GM12875 (cell line): ENCODE results near the gene DCLK3.

Source experiments
- H3K4me3 ChIP-seq: one replicate; pipeline ENCODE4 v1.5.1; 2011; ENCODE audit warnings: low read depth, low read length, control low read depth
- TF ChIP-seq, protein P1 (sequence below): IDR thresholded peaks from 2 replicates; pipeline ENCODE4 v1.5.1; 2011; ENCODE audit warnings: low read depth, mild to moderate bottlenecking, control low read depth, inconsistent platforms, low read length, moderate library complexity, borderline replicate concordance; ENCODE audit not compliant: insufficient read depth

Gene DCLK3

DNA sequence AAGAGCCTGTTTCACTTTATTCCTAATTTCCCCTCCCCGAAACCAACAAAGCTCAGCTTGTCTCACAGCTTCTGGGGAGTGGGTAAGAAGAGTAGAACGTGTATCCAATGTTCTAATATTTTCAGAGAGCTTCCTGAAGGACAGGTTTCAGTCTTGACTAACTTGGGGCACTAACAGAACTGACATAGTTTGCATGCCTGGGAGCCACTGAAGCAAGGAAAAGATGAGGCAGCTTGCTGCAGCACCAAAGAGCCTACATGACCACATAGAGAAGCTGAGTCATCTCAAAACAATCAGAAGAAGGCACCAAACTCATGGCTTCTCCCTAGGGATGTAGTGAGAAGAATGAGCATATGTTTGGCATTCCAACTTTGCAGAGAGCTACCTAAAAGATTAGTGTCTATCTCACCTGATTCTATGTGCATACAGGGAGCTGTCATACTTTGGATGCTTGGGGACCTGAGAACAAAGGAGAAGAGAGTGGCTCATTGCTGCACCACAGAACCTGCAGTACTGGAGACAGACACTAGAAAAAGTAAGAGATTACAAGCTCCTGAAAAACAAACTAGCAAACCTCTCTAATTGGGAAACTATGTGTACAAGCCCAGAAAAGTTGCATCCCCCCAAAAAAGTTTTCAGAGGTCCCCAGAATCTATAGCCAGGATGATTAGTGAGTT lies 86.9 kb downstream of the DCLK3 start:
- TF ChIP-seq, protein P1, sequence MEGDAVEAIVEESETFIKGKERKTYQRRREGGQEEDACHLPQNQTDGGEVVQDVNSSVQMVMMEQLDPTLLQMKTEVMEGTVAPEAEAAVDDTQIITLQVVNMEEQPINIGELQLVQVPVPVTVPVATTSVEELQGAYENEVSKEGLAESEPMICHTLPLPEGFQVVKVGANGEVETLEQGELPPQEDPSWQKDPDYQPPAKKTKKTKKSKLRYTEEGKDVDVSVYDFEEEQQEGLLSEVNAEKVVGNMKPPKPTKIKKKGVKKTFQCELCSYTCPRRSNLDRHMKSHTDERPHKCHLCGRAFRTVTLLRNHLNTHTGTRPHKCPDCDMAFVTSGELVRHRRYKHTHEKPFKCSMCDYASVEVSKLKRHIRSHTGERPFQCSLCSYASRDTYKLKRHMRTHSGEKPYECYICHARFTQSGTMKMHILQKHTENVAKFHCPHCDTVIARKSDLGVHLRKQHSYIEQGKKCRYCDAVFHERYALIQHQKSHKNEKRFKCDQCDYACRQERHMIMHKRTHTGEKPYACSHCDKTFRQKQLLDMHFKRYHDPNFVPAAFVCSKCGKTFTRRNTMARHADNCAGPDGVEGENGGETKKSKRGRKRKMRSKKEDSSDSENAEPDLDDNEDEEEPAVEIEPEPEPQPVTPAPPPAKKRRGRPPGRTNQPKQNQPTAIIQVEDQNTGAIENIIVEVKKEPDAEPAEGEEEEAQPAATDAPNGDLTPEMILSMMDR, result no peak
- no peak overlapping the region for H3K4me3 ChIP-seq

DNA sequence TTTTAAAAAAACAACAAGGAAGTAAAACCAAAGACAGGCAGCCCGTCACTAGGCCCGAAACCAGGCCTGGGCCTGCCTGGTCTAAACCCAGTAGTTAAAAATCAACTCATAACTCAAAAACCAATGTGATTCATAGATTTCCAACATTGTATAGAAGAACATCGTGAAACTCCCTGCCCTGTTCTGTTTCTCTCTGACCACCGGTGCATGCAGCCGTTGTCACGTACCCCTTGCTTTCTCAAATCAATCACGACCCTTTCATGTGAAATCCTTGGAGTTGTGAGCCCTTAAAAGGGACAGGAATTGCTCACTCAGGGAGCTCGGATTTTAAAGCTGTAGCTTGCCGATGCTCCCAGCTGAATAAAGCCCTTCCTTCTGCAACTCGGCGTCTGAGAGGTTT lies 89.5 kb downstream of the DCLK3 start:
- TF ChIP-seq, protein P1, result no peak
- H3K4me3 ChIP-seq, result no peak overlapping the region

DNA sequence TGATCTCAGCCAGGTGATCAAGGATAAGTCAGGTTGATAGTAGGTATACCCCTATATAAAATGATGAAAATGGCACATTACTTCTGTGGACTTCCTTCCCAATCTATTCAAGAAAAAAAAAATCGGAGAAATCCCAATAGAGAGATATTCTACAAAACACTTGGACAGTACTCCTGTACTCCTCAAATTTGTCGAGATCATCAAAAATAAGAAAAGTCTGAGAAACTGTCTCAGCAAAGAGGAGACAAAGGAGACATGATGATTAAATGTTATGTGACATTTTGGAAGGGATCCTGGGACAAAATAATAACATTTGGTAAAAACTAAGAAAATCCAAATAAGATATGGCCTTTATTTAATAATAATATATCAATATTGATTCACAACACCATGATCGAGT lies 94.6 kb downstream of the DCLK3 start:
- no peak overlapping the region for H3K4me3 ChIP-seq
- TF ChIP-seq, protein P1, result no peak

DNA sequence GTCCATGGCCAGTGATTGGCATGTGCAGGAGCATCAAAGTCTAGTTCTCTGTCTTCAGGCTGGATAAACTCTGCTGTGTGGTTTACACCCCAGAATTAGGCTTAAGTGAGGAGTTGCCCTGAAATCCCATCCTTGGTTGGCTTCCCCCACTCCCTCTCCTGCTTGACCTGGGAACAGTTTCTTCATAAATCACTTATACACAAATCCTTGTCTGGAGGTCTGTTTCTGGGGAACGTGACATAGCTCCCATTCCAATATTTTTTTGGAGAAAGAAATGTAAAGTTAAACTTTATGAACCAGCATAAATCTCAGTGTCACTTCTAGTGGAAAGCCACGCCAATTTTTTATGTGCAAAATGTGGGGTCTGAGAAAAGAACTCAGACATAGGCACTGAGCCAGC lies 98.2 kb downstream of the DCLK3 start:
- no peak overlapping the region for H3K4me3 ChIP-seq
- TF ChIP-seq, protein P1, result no peak

DNA sequence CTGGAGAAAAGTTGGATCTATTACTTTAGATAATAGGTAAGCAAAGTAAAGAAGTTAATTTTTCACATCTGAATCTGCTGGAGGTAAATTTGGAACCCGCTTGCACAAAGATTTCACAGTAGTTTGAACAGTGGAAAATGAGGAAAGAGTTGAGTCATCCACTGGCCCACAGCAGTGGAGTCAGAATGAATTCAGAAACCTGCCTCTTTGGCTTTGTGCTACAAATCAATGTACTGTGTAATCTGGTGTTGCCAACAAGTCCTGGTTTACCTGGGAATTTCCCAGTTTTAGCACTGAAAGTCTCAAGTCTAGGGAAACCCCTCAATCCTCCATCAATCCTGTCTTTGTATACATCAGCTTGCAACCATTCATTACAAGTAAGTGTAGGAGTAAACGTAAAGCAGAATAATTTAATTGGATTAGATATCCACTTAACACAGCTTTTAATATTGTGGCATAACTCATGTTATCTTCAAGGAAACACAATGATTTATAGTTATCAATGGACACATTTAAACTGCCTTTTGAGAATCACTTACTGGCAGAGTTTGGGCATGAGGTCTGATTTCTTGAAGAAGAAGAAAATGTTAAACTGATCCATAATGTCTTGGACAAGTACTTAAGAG lies 100.6 kb downstream of the DCLK3 start:
- TF ChIP-seq, protein P1, result no peak
- no peak overlapping the region for H3K4me3 ChIP-seq

DNA sequence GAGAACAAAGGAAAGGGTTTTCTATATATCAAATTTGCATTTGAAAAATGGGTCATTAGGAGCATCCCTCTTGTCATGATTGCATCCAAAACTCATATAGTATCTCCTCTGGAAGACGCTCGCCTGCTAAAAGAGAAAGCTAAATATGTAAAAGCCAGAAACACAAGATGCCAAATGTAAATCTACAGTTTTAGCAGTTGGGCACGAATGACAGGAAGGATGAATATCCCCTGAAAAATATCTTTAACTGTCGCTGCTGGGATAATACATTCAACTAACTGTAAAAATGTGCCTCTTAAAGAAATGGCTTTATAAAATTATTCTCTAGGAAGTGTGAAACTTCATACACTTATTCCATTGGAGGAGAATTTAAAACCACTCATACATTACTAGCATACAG lies 101.7 kb downstream of the DCLK3 start:
- no peak overlapping the region for H3K4me3 ChIP-seq
- TF ChIP-seq, protein P1, result no peak
